ENCODE data around the gene RALGAPA1. TPM values are rescaled to one million over a fixed set of nuclear protein-coding genes. Genes with fewer than 3 reads are reported as not detected.
"Not testable (repeated sequence)": the region's sequence is repeated elsewhere in the genome, so short reads cannot be mapped to it uniquely, and the experiment has no call there.

RALGAPA1 gene
- total and polyA plus RNA-seq, 2 donors, result 24.1 to 28.7 TPM

- peaks cover 0 to 3% of the 10 kb centered on the region in 2 donors for H3K4me1 ChIP-seq (ENCODE audit: control insufficient read depth in 2 of 2, insufficient read depth in 2 of 2, low read length in 2 of 2)
- no peaks in the 10 kb centered on the region for H3K9me3 ChIP-seq (ENCODE audit: control insufficient read depth in 2 of 2, insufficient read depth in 1 of 2, low read length in 1 of 2)
- H3K27me3 ChIP-seq (ENCODE audit: control insufficient read depth in 2 of 2, insufficient read depth in 1 of 2, low read length in 1 of 2), result peaks cover 0 to 6% of the 10 kb centered on the region in 2 donors
- H3K27ac ChIP-seq (ENCODE audit: low read depth in 1 of 2, low read length in 1 of 2), result no peak overlapping the region
- H3K4me3 ChIP-seq (ENCODE audit: low read length in 2 of 2), result peak overlapping the region; percentile 67 to 81
- under 1% methylated on average over 6 of the region's 6 CpGs for WGBS
- DNase-seq (ENCODE audit: low read depth in 6 of 9, low spot score in 9 of 9), result no peak
- H3K36me3 ChIP-seq (ENCODE audit: control insufficient read depth in 2 of 2, insufficient read depth in 2 of 2, low read length in 1 of 2), result no peaks in the 10 kb centered on the region
Measured at GRCh38 chr14:35825968-35826217, 16.8 kb upstream of the RALGAPA1 start.

- H3K9me3 ChIP-seq (ENCODE audit: control insufficient read depth in 2 of 2, insufficient read depth in 1 of 2, low read length in 1 of 2); H3K27me3 ChIP-seq (ENCODE audit: control insufficient read depth in 2 of 2, insufficient read depth in 1 of 2, low read length in 1 of 2); H3K4me1 ChIP-seq (ENCODE audit: control insufficient read depth in 2 of 2, insufficient read depth in 2 of 2, low read length in 2 of 2); H3K4me3 ChIP-seq (ENCODE audit: low read length in 2 of 2); H3K27ac ChIP-seq (ENCODE audit: low read depth in 1 of 2, low read length in 1 of 2); H3K36me3 ChIP-seq (ENCODE audit: control insufficient read depth in 2 of 2, insufficient read depth in 2 of 2, low read length in 1 of 2); DNase-seq (ENCODE audit: low read depth in 6 of 9, low spot score in 9 of 9): not testable (repeated sequence)
- 83% methylated on average over 34 of the region's 55 CpGs for WGBS
Measured at GRCh38 chr14:35824446-35825165, 15.5 kb upstream of the RALGAPA1 start.

- peaks cover 0 to 1% of the 10 kb centered on the region in 2 donors for H3K9me3 ChIP-seq (ENCODE audit: control insufficient read depth in 2 of 2, insufficient read depth in 1 of 2, low read length in 1 of 2)
- H3K27me3 ChIP-seq (ENCODE audit: control insufficient read depth in 2 of 2, insufficient read depth in 1 of 2, low read length in 1 of 2), result peaks cover 0 to 6% of the 10 kb centered on the region in 2 donors
- H3K36me3 ChIP-seq (ENCODE audit: control insufficient read depth in 2 of 2, insufficient read depth in 2 of 2, low read length in 1 of 2), result no peaks in the 10 kb centered on the region
- DNase-seq (ENCODE audit: low read depth in 6 of 9, low spot score in 9 of 9), result no peak
- H3K4me3 ChIP-seq (ENCODE audit: low read length in 2 of 2), result no peak overlapping the region
- H3K4me1 ChIP-seq (ENCODE audit: control insufficient read depth in 2 of 2, insufficient read depth in 2 of 2, low read length in 2 of 2), result peaks cover 0 to 3% of the 10 kb centered on the region in 2 donors
- WGBS, result 92% methylated on average over 3 of the region's 3 CpGs
- H3K27ac ChIP-seq (ENCODE audit: low read depth in 1 of 2, low read length in 1 of 2), result no peak overlapping the region
Measured at GRCh38 chr14:35822501-35822900, 13.4 kb upstream of the RALGAPA1 start.

DNA sequence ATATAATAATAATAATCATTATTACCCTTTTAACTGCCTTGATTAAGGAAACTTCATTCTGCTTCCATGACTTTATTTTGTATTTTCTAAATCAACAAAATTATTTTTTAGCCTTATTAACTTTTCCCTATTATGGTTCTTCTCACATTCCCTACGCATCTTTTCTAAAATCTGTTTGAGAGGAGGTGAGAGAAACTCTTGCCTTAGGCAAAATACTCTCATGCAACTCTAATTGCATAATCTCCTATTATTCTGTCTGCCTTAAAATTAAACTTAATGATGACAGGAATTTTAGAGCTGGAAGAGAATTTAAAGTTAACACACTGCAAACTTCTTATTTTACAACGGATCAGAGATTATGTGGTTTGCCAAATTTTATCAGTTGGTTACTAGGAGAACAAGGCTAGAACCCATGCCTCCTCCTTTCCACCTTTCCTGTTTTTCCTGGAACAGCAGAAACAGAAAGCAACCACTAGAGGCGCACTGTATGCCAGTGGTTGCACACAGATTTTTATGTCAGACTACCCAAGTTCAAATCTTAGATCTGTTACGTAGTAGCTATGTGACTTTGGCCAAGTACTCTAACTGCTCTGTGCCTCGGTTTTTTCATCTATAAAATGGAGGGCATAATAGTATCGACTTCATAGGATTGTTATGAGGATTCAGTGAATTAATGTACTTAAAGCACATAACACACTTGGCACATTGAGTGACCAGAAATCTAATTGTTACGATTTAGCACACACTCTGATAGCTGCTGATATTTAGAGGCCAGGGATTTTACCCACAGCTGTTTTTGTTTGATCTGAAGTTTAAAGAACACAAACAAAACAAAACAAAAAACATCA lies 12.7 kb upstream of the RALGAPA1 start:
- Histone ChIP-seq H3K9me3 (ENCODE audit: control insufficient read depth in 2 of 2, insufficient read depth in 1 of 2, low read length in 1 of 2) (peaks cover 0 to 1% of the 10 kb centered on the region in 2 donors), H3K27ac (ENCODE audit: low read depth in 1 of 2, low read length in 1 of 2) (no peak overlapping the region), H3K36me3 (ENCODE audit: control insufficient read depth in 2 of 2, insufficient read depth in 2 of 2, low read length in 1 of 2) (no peaks in the 10 kb centered on the region), H3K4me3 (ENCODE audit: low read length in 2 of 2) (no peak overlapping the region), H3K4me1 (ENCODE audit: control insufficient read depth in 2 of 2, insufficient read depth in 2 of 2, low read length in 2 of 2) (peaks cover 0 to under 1% of the 10 kb centered on the region in 2 donors), H3K27me3 (ENCODE audit: control insufficient read depth in 2 of 2, insufficient read depth in 1 of 2, low read length in 1 of 2) (peaks cover 0 to 4% of the 10 kb centered on the region in 2 donors)
- WGBS, result 41% methylated on average over 7 of the region's 7 CpGs
- peak in 4 of 9 donors; percentile 8 to 47 (median 20) for DNase-seq (ENCODE audit: low read depth in 6 of 9, low spot score in 9 of 9)

- no peak for DNase-seq (ENCODE audit: low read depth in 6 of 9, low spot score in 9 of 9)
- no peak overlapping the region for H3K27ac ChIP-seq (ENCODE audit: low read depth in 1 of 2, low read length in 1 of 2)
- WGBS, result 97% methylated on average over 32 of the region's 32 CpGs
- no peaks in the 10 kb centered on the region for H3K4me1 ChIP-seq (ENCODE audit: control insufficient read depth in 2 of 2, insufficient read depth in 2 of 2, low read length in 2 of 2)
- no peaks in the 10 kb centered on the region for H3K36me3 ChIP-seq (ENCODE audit: control insufficient read depth in 2 of 2, insufficient read depth in 2 of 2, low read length in 1 of 2)
- H3K27me3 ChIP-seq (ENCODE audit: control insufficient read depth in 2 of 2, insufficient read depth in 1 of 2, low read length in 1 of 2), result no peaks in the 10 kb centered on the region
- no peak overlapping the region for H3K4me3 ChIP-seq (ENCODE audit: low read length in 2 of 2)
- H3K9me3 ChIP-seq (ENCODE audit: control insufficient read depth in 2 of 2, insufficient read depth in 1 of 2, low read length in 1 of 2), result peaks cover 0 to 1% of the 10 kb centered on the region in 2 donors
Measured at GRCh38 chr14:35819591-35820540, 10.8 kb upstream of the RALGAPA1 start.

DNA sequence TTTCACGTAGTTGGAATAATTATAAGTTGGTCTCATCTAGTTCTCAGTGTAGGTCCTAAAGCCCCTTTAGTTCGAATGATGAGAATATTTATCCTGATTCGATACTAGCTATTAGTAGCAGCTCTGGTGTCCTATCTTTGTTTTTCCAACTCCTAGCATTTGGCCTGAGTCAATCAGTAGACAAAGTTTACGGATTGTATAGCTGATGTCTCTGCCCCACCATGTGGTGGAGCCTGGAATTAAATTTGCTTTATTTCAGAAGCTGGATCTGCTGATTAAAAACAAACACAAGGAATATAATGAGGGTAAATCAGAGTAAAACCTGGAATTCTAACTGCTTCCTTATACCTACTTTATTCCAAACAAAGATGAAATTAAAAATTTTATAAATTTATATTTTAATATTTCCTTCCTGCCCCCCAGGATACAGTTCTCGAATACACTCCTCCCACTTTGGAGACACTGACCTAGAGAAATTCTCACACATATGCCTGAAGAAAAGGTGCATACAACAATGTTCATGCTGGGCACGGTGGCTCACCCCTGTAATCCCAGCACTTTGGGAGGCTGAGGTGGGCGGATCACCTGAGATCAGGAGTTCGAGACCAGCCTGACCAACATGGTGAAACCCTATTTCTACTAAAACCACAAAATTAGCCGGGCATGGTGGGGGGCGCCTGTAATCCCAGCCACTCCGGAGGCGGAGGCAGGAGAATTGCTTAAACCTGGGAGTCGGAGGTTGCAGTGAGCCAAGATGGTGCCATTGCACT lies 9.4 kb upstream of the RALGAPA1 start:
- peak in 4 of 9 donors; percentile 8 to 47 (median 16) for DNase-seq (ENCODE audit: low read depth in 6 of 9, low spot score in 9 of 9)
- H3K4me3 ChIP-seq (ENCODE audit: low read length in 2 of 2), result no peak overlapping the region
- H3K27me3 ChIP-seq (ENCODE audit: control insufficient read depth in 2 of 2, insufficient read depth in 1 of 2, low read length in 1 of 2), result no peaks in the 10 kb centered on the region
- no peaks in the 10 kb centered on the region for H3K36me3 ChIP-seq (ENCODE audit: control insufficient read depth in 2 of 2, insufficient read depth in 2 of 2, low read length in 1 of 2)
- WGBS, result 85% methylated on average over 13 of the region's 13 CpGs
- H3K9me3 ChIP-seq (ENCODE audit: control insufficient read depth in 2 of 2, insufficient read depth in 1 of 2, low read length in 1 of 2), result peaks cover 0 to 1% of the 10 kb centered on the region in 2 donors
- no peak overlapping the region for H3K27ac ChIP-seq (ENCODE audit: low read depth in 1 of 2, low read length in 1 of 2)
- H3K4me1 ChIP-seq (ENCODE audit: control insufficient read depth in 2 of 2, insufficient read depth in 2 of 2, low read length in 2 of 2), result no peaks in the 10 kb centered on the region

DNA sequence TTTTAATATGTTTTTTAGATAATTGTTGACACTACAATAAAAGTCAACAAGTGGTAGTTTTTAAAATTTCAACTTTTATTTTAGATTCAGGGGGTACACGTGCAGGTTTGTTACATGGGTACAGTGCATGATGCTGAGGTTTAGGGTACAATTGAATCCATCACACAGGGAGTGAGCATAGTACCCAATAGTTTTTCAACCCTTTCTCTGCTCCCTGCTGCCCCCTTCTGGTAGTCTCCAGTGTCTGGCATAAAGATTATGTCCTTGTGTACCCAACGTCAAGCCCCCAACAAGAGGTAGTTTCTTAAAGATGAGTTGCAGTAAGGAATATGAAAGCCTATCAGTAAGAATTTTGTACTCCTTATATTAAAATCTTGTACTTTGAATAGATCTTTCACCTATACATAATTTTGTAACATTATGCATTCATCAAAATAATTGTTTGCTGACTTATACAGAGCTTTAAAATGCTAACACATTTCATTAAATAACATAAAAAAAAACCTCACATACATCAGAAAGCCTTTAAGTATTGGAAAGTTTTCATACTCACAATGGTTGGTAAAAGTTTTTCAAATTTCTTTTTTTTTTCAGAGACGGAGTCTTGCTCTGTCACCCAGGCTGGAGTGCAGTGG lies 5.4 kb upstream of the RALGAPA1 start:
- H3K4me3 ChIP-seq (ENCODE audit: low read length in 2 of 2), result no peak overlapping the region
- H3K36me3 ChIP-seq (ENCODE audit: control insufficient read depth in 2 of 2, insufficient read depth in 2 of 2, low read length in 1 of 2), result no peaks in the 10 kb centered on the region
- WGBS, result 37% methylated on average over 3 of the region's 3 CpGs
- no peaks in the 10 kb centered on the region for H3K9me3 ChIP-seq (ENCODE audit: control insufficient read depth in 2 of 2, insufficient read depth in 1 of 2, low read length in 1 of 2)
- no peaks in the 10 kb centered on the region for H3K27me3 ChIP-seq (ENCODE audit: control insufficient read depth in 2 of 2, insufficient read depth in 1 of 2, low read length in 1 of 2)
- H3K27ac ChIP-seq (ENCODE audit: low read depth in 1 of 2, low read length in 1 of 2), result no peak overlapping the region
- H3K4me1 ChIP-seq (ENCODE audit: control insufficient read depth in 2 of 2, insufficient read depth in 2 of 2, low read length in 2 of 2), result no peaks in the 10 kb centered on the region
- peak in 7 of 9 donors; percentile 48 to 86 (median 70) for DNase-seq (ENCODE audit: low read depth in 6 of 9, low spot score in 9 of 9)

- H3K4me3 ChIP-seq (ENCODE audit: low read length in 2 of 2), result no peak overlapping the region
- no peaks in the 10 kb centered on the region for H3K27me3 ChIP-seq (ENCODE audit: control insufficient read depth in 2 of 2, insufficient read depth in 1 of 2, low read length in 1 of 2)
- no peak for DNase-seq (ENCODE audit: low read depth in 6 of 9, low spot score in 9 of 9)
- no peaks in the 10 kb centered on the region for H3K36me3 ChIP-seq (ENCODE audit: control insufficient read depth in 2 of 2, insufficient read depth in 2 of 2, low read length in 1 of 2)
- H3K27ac ChIP-seq (ENCODE audit: low read depth in 1 of 2, low read length in 1 of 2), result no peak overlapping the region
- peaks cover 0 to 5% of the 10 kb centered on the region in 2 donors for H3K4me1 ChIP-seq (ENCODE audit: control insufficient read depth in 2 of 2, insufficient read depth in 2 of 2, low read length in 2 of 2)
- no peaks in the 10 kb centered on the region for H3K9me3 ChIP-seq (ENCODE audit: control insufficient read depth in 2 of 2, insufficient read depth in 1 of 2, low read length in 1 of 2)
- WGBS, result 96% methylated on average over 4 of the region's 4 CpGs
Measured at GRCh38 chr14:35810963-35811362, 1.9 kb upstream of the RALGAPA1 start.

Measured in thymus (tissue), 11 donors.